Epithelial cell of esophagus (primary cell): Measurements from ENCODE around the gene FBLN1.

Source experiments
- DNase-seq: peaks from one replicate; pipeline ENCODE4 v3.0.0; 2010; ENCODE audit warnings: low read depth
- H3K4me3 ChIP-seq: 2 replicates; pipeline ENCODE4 v1.5.1; 2011; ENCODE audit warnings: mild to moderate bottlenecking, low read length, control low read depth
- CTCF ChIP-seq: IDR thresholded peaks from 2 replicates; pipeline ENCODE4 v1.5.1; 2011; ENCODE audit warnings: low read depth, mild to moderate bottlenecking, low read length, control low read depth, inconsistent platforms; ENCODE audit not compliant: insufficient read depth; ENCODE audit errors: missing control alignments

Gene FBLN1

GRCh38 chr22:45583504-45583903 is 80.8 kb downstream of the FBLN1 start:
- TF ChIP-seq CTCF, result no peak
- no peak for DNase-seq
- no peak overlapping the region for H3K4me3 ChIP-seq

- no peak overlapping the region for H3K4me3 ChIP-seq
- DNase-seq, result no peak
- TF ChIP-seq CTCF, result no peak
These were observed 81.5 kb downstream of the FBLN1 start for GRCh38 chr22:45584121-45584570.

GRCh38 chr22:45584621-45585436 is 82.1 kb downstream of the FBLN1 start:
- TF ChIP-seq CTCF, result no peak
- DNase-seq, result no peak
- H3K4me3 ChIP-seq, result no peak overlapping the region

GRCh38 chr22:45585437-45585755 is 82.7 kb downstream of the FBLN1 start:
- no peak for TF ChIP-seq CTCF
- H3K4me3 ChIP-seq, result no peak overlapping the region
- DNase-seq, result no peak

GRCh38 chr22:45585946-45586540 is 83.4 kb downstream of the FBLN1 start:
- no peak for DNase-seq
- no peak overlapping the region for H3K4me3 ChIP-seq
- no peak for TF ChIP-seq CTCF

- H3K4me3 ChIP-seq, result no peak overlapping the region
- TF ChIP-seq CTCF, result no peak
- DNase-seq, result no peak
These were observed 84.1 kb downstream of the FBLN1 start for GRCh38 chr22:45586651-45587405.
